Colonic mucosa (tissue), 4 donors: ENCODE results near the gene SECISBP2L. TPM values are rescaled to one million over a fixed set of nuclear protein-coding genes. Genes with fewer than 3 reads are reported as not detected.

Experiments used
- DNase-seq: peaks from one replicate; pipeline ENCODE4 v3.0.0-alpha.2; 2020
- H3K27ac ChIP-seq: fragments of 200-600 bp; one replicate; pipeline ENCODE4 v1.8.0; 2021
- H3K27me3 ChIP-seq: fragments of 200-600 bp; one replicate; pipeline ENCODE4 v1.8.0; 2021
- H3K36me3 ChIP-seq: fragments of 200-600 bp; one replicate; pipeline ENCODE4 v1.8.0; 2021
- H3K4me1 ChIP-seq: fragments of 200-600 bp; one replicate; pipeline ENCODE4 v1.8.0; 2021; ENCODE audit warnings: mild to moderate bottlenecking
- H3K4me3 ChIP-seq: fragments of 200-600 bp; one replicate; pipeline ENCODE4 v1.8.0; 2021
- H3K9ac ChIP-seq, 2 donors: one replicate each; pipeline ENCODE4 v1.7.0; 2013; ENCODE audit warnings: control low read depth in 2 of 2, low read depth in 2 of 2, low read length in 2 of 2
- H3K9me3 ChIP-seq: fragments of 200-600 bp; one replicate; pipeline ENCODE4 v1.8.0; 2021
- intact Hi-C: fragments of 100-400 bp; cut with DNase I; formaldehyde crosslinking; loops from one replicate; pipeline ENCODE4 v1.14.1; 2022
- total RNA-seq, 2 donors: library from RNA; stranded (reverse); fragmentation: NEBNext Ultra II Directional in 1 of 2; extraction: Animal tissue kit (Norgen Biotek cat#: 25700) in 1 of 2; gene quantifications; one replicate each; pipeline ENCODE4 v1.2.1, GENCODE V29; 2021
- TF ChIP-seq, protein P1 (sequence below): fragments of 200-600 bp; IDR thresholded peaks from one replicate; pipeline ENCODE4 v1.8.0; 2022; ENCODE audit warnings: antibody characterized with exemption, mild to moderate bottlenecking
- donor health status: healthy.
- donor health status: DM: no; HTN: no; CAD: no.
- donor health status: DM: no; HTN: no; CAD: no.

SECISBP2L gene
- total RNA-seq, 2 donors from 2014 or later = 26.9 to 45.2 TPM

DNA sequence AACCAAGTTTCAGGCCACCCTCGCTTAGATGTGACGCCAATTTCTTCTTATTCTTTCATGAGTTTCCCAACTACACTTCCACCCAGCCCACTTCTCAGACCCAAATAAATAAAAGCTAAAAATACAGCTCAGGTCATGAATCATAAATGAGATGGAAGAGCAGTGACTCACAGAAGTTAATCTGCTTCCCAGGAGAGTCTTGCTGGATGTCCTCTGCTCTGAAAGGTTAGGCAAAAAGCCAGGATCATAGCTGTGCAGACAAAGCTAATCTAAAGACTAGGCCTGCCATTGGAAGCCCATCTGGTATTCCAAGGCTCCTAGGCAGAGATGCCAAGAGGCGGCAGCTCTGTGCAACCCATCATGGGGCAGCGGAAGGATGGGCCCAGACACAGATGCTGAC, 106.6 kb downstream of the SECISBP2L start:
- no peaks in the 10 kb centered on the region for H3K27me3 ChIP-seq
- no peaks in the 10 kb centered on the region for H3K4me1 ChIP-seq
- no peak overlapping the region for H3K9ac ChIP-seq
- no peaks in the 10 kb centered on the region for H3K36me3 ChIP-seq
- no peaks in the 10 kb centered on the region for H3K9me3 ChIP-seq
- no peak for DNase-seq
- TF ChIP-seq, protein P1, sequence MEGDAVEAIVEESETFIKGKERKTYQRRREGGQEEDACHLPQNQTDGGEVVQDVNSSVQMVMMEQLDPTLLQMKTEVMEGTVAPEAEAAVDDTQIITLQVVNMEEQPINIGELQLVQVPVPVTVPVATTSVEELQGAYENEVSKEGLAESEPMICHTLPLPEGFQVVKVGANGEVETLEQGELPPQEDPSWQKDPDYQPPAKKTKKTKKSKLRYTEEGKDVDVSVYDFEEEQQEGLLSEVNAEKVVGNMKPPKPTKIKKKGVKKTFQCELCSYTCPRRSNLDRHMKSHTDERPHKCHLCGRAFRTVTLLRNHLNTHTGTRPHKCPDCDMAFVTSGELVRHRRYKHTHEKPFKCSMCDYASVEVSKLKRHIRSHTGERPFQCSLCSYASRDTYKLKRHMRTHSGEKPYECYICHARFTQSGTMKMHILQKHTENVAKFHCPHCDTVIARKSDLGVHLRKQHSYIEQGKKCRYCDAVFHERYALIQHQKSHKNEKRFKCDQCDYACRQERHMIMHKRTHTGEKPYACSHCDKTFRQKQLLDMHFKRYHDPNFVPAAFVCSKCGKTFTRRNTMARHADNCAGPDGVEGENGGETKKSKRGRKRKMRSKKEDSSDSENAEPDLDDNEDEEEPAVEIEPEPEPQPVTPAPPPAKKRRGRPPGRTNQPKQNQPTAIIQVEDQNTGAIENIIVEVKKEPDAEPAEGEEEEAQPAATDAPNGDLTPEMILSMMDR = no peak
- intact Hi-C loops = no loop called here
- no peak overlapping the region for H3K27ac ChIP-seq
- no peak overlapping the region for H3K4me3 ChIP-seq

Other genes with a start within 250 kb of the SECISBP2L start
- gene CEP152, start 235.4 kb downstream of the SECISBP2L start, total RNA-seq = 10 to 100 TPM in 1 of 2 donors, 1 to 10 TPM in 1; 4.8 to 11.8 TPM
- 10 to 100 TPM; 54.2 to 66.0 TPM for gene EID1, start 168.3 kb downstream of the SECISBP2L start, total RNA-seq
- under 1 TPM; 0.30 to 0.50 TPM for gene SHC4, start 82.5 kb downstream of the SECISBP2L start, total RNA-seq
- gene COPS2, start 109.2 kb upstream of the SECISBP2L start, total RNA-seq = 10 to 100 TPM; 47.7 to 69.6 TPM
- 10 to 100 TPM; 39.7 to 48.3 TPM for gene GALK2, start 123.8 kb upstream of the SECISBP2L start, total RNA-seq